Hepatocyte (in vitro differentiated cells): ENCODE results near the gene MGAT5.

Experiments
- EZH2 ChIP-seq: fragments of 200-600 bp; sonication (generic); IDR thresholded peaks from 2 replicates; pipeline ENCODE4 v1.6.1; 2016; ENCODE audit warnings: antibody characterized with exemption, mild to moderate bottlenecking, borderline replicate concordance
- TF ChIP-seq, protein P1 (sequence below): fragments of 200-600 bp; sonication (generic); IDR thresholded peaks from 2 replicates; pipeline ENCODE4 v1.5.1; 2016; ENCODE audit warnings: antibody characterized with exemption, mild to moderate bottlenecking; ENCODE audit not compliant: poor library complexity

- TF ChIP-seq, protein P1, sequence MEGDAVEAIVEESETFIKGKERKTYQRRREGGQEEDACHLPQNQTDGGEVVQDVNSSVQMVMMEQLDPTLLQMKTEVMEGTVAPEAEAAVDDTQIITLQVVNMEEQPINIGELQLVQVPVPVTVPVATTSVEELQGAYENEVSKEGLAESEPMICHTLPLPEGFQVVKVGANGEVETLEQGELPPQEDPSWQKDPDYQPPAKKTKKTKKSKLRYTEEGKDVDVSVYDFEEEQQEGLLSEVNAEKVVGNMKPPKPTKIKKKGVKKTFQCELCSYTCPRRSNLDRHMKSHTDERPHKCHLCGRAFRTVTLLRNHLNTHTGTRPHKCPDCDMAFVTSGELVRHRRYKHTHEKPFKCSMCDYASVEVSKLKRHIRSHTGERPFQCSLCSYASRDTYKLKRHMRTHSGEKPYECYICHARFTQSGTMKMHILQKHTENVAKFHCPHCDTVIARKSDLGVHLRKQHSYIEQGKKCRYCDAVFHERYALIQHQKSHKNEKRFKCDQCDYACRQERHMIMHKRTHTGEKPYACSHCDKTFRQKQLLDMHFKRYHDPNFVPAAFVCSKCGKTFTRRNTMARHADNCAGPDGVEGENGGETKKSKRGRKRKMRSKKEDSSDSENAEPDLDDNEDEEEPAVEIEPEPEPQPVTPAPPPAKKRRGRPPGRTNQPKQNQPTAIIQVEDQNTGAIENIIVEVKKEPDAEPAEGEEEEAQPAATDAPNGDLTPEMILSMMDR = no peak
- TF ChIP-seq EZH2 = no peak
Measured at GRCh38 chr2:134357814-134358213, 103.9 kb downstream of the MGAT5 start.
